Stimulated activated CD4-positive, alpha-beta T cell treated with anti-CD3 and anti-CD28 coated beads, Interleukin-12 subunit alpha, Interleukin-12 subunit beta, amount 100 ng/mL, for 24 hours (primary cell): ENCODE data around the gene HOXC13.
A peak's percentile ranks its signal among the peaks of the same experiment; 100 is the strongest.

Source experiments
- DNase-seq, 2 experiments: peaks; one replicate each; pipeline ENCODE4 v3.0.0-alpha.2; 2020; ENCODE audit warnings: low read depth in 2 of 2

HOXC13 gene

GRCh38 chr12:53982648-53983567 lies 44.3 kb downstream of the HOXC13 start:
- no peak for DNase-seq

DNA sequence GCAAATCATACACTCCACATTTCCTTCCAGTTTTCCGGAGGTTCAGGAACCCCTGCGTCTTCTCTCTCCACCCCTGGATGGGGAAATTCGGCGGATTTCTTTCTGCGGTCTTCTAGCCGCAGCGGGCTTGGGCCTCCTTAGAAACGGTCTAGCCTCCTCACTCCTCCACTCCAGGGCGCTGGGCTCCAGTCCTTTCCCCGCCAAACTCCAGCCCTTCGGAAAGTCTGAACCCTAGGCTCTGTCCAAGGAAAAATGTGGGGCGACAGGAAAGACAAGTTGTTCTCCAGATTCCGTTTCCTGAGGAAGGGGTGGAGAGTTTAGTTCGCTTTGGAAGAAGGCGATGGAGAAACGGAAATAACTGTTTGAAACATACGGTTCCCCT lies 44.9 kb downstream of the HOXC13 start:
- DNase-seq = no peak

GRCh38 chr12:53983950-53984572 lies 45.4 kb downstream of the HOXC13 start:
- no peak for DNase-seq

DNA sequence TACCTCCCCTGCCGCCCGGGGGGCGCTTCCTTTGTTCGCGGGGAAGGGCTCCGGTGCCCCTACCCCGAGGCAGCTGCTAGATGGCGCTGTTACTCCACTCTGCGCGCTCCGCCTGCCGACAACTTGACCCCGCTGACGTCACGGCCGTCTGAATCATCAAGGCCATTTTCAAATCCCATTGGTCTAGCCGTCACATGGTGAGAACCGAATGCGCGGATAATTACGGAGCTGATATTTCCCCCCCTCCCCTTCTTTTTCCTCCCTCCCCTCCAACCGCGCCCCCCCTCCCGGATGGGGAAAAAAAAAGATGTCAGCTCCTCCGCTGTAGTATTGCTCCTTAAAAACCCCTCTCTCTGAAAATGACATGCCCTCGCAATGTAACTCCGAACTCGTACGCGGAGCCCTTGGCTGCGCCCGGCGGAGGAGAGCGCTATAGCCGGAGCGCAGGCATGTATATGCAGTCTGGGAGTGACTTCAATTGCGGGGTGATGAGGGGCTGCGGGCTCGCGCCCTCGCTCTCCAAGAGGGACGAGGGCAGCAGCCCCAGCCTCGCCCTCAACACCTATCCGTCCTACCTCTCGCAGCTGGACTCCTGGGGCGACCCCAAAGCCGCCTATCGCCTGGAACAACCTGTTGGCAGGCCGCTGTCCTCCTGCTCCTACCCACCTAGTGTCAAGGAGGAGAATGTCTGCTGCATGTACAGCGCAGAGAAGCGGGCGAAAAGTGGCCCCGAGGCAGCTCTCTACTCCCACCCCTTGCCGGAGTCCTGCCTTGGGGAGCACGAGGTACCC lies 46.5 kb downstream of the HOXC13 start, which contains the start of gene HOXC10:
Gene HOXC10 (plus strand): TSS at position 246 of the 791 bp plus-strand sequence. CDS start 114 bp downstream, at position 360.
- peak; percentile 71 to 88 for DNase-seq

- no peak for DNase-seq
Observed at GRCh38 chr12:53985692-53985993, 47.0 kb downstream of the HOXC13 start.

DNA sequence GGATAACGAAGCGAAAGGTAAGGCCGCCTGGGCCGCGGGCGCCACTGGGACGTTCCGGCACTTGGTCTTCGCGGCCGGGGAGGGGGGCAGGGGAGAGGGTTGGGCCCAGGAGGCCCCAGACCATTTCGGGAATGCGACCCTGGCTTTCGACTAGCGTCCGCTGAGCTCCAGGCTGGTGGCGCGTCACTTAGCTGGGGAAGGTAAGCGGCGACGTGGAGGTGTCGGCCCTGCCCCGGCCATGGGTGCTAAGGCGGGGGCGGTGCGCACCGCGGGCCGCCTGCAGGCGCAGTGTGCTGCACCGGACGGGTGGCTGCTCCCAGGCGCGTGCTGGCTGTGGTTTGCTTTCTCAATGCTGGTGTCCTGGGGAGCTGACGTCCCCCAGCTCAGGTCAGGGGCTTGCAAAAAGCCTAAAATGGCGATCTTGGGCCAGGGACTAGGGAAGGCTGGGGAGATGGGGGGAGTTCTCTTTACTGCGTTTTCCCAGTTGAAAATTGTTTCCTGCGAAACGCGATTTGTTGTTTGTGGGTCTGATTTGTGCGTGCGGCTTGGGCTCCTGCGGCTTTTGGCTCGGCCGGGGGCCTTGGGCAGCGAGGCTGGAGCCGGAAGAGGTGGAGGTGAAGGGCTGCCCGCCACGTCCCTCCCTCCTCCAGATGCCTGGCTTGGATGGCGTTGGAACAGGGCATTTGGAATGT lies 47.5 kb downstream of the HOXC13 start:
- DNase-seq = no peak

DNA sequence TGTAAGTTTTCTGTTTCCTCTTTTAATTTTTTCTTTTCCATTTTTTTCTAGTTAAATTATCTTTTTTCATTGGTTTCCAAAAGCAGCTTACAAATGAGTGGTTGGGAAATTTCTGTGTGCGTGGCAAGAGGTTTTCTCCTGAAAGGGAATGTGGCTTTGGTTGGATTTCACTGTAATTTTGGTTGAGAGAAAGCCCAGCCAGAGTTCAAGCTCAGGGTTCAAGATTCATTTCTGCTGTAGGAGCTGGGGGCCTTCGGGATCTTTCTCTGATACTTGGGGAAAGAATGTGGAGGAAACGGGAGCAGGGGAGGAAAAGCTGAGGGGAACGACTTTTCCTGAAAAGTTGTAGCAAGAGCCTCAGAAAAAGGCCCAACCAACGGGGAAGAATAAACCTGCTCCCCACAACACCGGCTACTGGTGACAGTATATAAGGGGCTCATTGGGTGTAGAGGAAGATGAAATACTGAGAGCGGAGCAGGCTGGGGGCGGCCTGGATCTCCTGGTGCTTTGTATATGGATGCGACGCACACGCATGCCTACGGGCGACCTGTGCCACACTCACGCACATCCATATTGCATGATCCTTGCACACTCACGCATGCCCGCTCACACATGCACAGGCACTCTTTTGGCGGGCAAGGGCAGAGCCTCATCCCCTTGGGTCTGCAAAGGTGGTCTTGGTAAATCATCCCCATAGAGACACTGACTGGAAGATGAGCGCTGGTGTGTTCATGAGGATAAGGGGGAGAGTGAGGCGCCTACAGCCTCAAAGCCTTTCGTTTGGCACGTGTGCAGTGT lies 48.3 kb downstream of the HOXC13 start:
- no peak for DNase-seq

DNA sequence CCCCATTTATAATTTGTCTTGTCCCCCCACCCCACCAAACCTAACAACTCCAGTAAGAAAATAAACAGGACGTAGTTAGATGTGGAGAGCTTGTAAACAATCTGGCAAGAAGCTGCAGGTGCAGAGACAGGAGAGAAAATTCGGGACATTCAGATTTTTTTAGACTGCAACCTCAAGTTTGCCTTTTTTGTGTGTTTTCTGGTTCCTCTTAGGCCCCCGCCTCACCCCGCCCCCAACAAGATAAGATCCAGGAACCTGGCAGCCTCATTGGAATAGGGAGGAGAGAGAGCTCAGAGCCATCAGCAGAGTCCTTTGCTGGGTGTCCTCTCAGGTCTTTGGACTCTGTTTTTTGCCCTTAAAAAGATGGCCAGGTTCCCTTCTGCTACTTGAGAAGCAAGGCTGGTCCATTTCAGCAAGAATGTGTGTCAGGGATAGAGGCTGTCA lies 49.2 kb downstream of the HOXC13 start:
- DNase-seq = no peak

GRCh38 chr12:53988541-53989226 lies 50.1 kb downstream of the HOXC13 start:
- no peak for DNase-seq

DNA sequence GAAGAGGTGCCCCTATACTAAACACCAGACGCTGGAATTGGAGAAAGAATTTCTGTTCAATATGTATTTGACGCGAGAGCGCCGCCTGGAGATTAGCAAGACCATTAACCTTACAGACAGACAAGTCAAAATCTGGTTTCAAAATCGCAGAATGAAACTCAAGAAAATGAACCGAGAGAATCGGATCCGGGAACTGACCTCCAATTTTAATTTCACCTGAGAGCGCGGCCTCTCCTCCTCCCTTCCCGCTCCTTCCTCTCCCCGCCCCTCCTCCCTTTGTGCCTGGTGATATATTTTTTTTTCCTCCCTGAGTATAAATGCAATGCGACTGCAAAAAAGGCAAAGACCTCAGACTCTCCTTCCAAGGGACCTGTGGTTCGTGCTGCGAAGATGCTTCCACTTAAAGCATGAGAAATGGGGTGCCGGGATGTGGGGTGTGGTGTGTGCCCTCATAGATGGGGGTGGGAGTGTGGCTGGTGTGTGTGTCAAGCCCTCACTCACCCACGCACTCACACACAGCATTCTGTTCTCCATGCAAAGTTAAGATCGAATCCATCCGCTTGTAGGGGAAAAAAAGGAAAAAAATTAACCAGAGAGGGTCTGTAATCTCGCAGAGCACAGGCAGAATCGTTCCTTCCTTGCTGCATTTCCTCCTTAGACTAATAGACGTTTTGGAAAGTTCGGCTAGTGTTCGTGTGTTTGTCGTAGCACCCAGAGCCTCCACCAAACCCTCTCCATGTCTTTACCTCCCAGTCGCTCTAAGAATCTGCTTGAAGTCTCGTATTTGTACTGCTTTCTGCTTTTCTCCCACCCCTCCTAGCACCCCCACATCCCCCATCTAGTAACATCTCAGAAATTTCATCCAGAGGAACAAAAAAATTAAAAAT lies 50.8 kb downstream of the HOXC13 start:
- no peak for DNase-seq

DNA sequence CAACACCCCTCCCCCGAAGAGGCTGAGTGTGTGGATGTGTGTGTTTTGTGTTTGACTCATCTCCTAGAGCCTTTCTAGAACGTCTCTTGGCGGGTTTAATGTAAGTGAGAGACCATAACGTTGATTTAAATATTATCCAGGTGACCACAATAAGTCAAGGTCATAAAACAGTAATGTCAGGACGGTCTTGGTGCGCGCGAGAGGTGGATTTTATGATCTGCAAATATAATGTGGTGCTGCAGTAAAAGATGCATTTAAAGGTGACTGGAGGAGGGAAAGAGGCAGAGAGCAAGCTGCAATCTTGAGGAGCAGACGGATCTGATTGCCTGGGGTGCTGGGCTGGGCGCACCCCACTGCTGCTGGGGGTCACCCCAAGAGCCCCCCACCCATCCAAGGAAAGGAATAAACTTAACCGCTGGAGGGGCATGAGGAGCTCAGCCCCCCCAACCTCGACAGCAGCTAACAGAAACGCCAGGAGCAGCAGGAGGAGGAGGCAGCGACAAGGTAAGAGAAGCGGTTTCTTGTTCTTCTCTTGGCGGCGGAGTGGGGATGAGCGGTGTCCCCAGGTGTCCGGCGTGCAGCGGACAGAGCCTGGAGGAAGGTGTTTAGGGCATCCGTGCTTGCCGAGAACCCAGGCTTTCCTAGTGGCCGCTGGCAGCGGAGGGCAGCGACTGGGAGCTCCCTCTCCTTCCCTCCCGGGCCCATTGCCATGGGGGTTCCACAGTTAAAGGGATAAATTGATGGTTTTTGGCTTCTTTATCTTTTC lies 51.9 kb downstream of the HOXC13 start:
- no peak for DNase-seq

DNA sequence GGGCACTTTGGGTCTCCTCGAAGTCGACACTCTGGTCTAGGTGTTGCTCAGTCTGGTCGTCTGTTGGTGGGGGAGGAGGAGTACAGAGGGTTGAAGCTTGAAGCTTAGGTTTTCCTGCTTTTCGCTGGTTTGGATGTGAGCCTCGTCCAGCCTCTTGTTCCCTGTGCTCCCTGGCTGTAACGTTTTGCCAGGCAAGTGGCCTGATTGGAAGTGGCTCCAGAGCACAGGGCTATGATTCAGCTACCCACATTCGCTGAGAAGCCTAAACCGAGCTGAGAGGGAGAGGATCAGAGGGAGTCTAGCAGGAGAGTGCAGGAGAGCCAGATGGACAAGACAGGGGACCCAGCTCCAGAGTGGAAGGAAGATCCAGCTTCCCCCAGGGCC lies 52.4 kb downstream of the HOXC13 start:
- DNase-seq = no peak

DNA sequence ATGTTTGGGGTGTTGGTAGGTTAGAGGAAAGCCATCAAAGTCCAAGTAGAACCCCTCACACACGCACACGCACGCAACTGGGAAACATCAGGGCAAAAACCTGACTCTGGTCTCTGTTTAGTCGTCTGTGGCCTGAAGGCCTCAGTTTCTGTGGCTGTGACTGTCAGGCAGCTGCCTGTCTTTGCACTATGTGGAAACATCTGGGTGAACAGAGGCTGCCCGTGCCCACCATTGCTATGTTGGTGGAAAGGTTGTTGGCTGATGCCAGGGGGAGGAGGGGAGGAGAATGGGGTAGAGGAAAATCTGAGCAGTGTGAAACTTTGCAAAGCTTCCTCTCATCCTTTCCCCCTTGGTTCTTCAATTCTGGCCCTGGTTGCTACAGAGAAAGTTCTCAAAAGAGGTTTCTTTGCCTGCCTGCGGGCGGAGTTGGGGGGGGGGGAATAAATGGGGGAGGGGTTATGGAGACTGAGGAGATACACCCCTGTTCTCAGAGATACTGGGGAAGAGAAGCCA lies 53.8 kb downstream of the HOXC13 start:
- DNase-seq = no peak

- no peak for DNase-seq
Observed at GRCh38 chr12:53993162-53994008, 54.8 kb downstream of the HOXC13 start.

DNA sequence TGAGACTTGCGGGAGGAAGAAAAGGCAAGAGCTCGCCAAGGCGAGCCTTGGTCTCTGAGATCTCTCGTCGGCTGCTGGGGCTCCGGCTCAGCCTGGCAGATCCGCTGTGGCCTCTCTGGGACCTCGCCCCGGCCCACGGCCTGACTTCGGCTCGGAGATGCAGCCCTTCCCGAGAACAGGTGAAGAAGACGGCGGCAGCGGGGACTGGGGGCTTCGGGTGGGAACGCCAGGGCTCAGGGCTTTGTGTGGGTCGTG lies 55.3 kb downstream of the HOXC13 start:
- DNase-seq = no peak

GRCh38 chr12:53994264-53995001 lies 55.8 kb downstream of the HOXC13 start:
- no peak for DNase-seq

DNA sequence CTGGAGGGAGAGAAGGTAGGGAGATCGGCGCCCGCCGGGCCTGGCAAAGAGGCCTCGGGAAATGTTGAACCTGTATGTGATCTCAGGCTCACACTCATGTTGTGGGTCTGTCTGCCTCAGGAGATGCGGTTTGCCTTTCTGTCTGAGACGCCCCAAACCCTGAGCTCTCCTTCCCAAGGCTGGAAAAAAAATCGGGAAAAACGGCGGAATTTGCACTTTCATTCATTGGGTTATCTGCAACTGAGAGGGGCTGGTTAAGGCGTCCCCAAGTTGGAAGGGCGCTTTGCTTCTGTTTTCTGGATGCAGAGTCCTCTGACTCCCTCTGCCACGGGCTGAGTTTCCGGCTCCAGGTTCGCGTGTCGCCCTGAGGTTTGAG lies 56.4 kb downstream of the HOXC13 start:
- no peak for DNase-seq
